ENCODE data around the gene SLC5A10.

DNA sequence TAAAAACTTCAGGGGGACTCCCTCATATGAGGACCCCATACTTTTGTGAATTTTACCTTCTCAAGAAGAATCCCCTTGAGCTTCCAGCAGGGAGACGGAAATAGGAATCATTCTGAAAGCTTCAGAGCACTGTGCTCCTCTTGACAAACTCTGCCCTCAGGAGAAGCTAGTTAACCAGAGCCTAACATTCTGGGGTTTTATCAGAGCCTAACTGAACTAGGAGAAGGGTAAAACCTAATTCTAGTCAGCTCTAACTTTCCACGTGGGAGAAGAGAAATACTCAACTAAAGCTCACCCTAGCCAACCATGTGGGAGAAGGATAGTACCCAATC is 13.3 kb upstream of the SLC5A10 start:
- TF ChIP-seq GATA2 (IDR thresholded peaks at IDR 0.05; ENCODE audit: low read depth, low read length): no peak
- no peak for TF ChIP-seq GATA3 (IDR thresholded peaks at IDR 0.05; ENCODE audit: low read depth, low read length)
